HepG2 (cell line): Measurements from ENCODE around the gene THOC6. TPM values are rescaled to one million over a fixed set of nuclear protein-coding genes. Genes with fewer than 3 reads are reported as not detected.

Experiments used
- EEA1 ChIP-seq: sonication (generic); formaldehyde crosslinking; IDR thresholded peaks from 2 replicates; pipeline ENCODE4 v1.5.1; 2020; ENCODE audit warnings: mild to moderate bottlenecking, missing genetic modification reagents, borderline replicate concordance
- ELK4 ChIP-seq: sonication (generic); formaldehyde crosslinking; IDR thresholded peaks from 2 replicates; pipeline ENCODE4 v1.9.0; 2021; ENCODE audit warnings: missing genetic modification reagents, borderline replicate concordance
- GATAD2A ChIP-seq: IDR thresholded peaks from 2 replicates; pipeline ENCODE4 v1.6.1; 2016
- HMG20A ChIP-seq: IDR thresholded peaks from 2 replicates; pipeline ENCODE4 v1.6.1; 2016; ENCODE audit warnings: borderline replicate concordance
- KDM6A ChIP-seq: IDR thresholded peaks from 2 replicates; pipeline ENCODE4 v1.6.1; 2016; ENCODE audit warnings: low read depth
- KLF12 ChIP-seq: sonication (generic); formaldehyde crosslinking; IDR thresholded peaks from 2 replicates; pipeline ENCODE4 v1.4.0; 2020; ENCODE audit warnings: missing genetic modification reagents, borderline replicate concordance
- ONECUT2 ChIP-seq: sonication (generic); formaldehyde crosslinking; IDR thresholded peaks from 2 replicates; pipeline ENCODE4 v1.4.0; 2020; ENCODE audit warnings: missing genetic modification reagents
- PATZ1 ChIP-seq: sonication (generic); formaldehyde crosslinking; IDR thresholded peaks from 2 replicates; pipeline ENCODE4 v1.4.0; 2020; ENCODE audit warnings: missing genetic modification reagents
- ZBTB40 ChIP-seq, 2 experiments: fragments of 450-650 bp in 1 of 2; sonication (generic) in 1 of 2; formaldehyde crosslinking in 1 of 2; IDR thresholded peaks; 2 replicates each; pipeline versions ENCODE4 v1.6.1 to v1.8.0; 2016 to 2022; ENCODE audit warnings: antibody characterized with exemption in 1 of 2, mild to moderate bottlenecking in 1 of 2, missing genetic modification reagents in 1 of 2
- ZFP37 ChIP-seq: sonication (generic); formaldehyde crosslinking; IDR thresholded peaks from 2 replicates; pipeline ENCODE4 v1.4.0; 2020; ENCODE audit warnings: missing genetic modification reagents, borderline replicate concordance
- ZNF337 ChIP-seq: sonication (generic); formaldehyde crosslinking; IDR thresholded peaks from 2 replicates; pipeline ENCODE4 v1.5.1; 2020; ENCODE audit warnings: missing genetic modification reagents, low read depth, mild to moderate bottlenecking, borderline replicate concordance
- ZNF687 ChIP-seq: sonication (generic); formaldehyde crosslinking; IDR thresholded peaks from 2 replicates; pipeline ENCODE4 v1.5.1; 2020; ENCODE audit warnings: mild to moderate bottlenecking, missing genetic modification reagents, moderate library complexity
- polyA plus RNA-seq, 8 experiments: library from polyadenylated mRNA; depleted of rRNA in 3 of 8; stranded (reverse) in 7 of 8; unstranded in 1 of 8; fragments of >200 nt; fragmentation: Illumina TruSeq in 4 of 8; extraction: Trizol in 4 of 8; gene quantifications; 2 replicates each; pipeline versions ENCODE4 v1.2.1 to v1.2.3, GENCODE V29; 2011 to 2016; ENCODE audit warnings: low read depth in 4 of 8, missing spikeins in 1 of 8, mixed read lengths in 1 of 8; ENCODE audit not compliant: insufficient read depth in 1 of 8
- total RNA-seq, 5 experiments: library from RNA; depleted of rRNA; stranded (reverse); fragments of >200 nt; fragmentation: Illumina TruSeq; extraction: Trizol; gene quantifications; 2 replicates each; pipeline ENCODE4 v1.2.3, GENCODE V29; 2016; ENCODE audit warnings: low read depth in 1 of 5

The THOC6 gene
- total and polyA plus RNA-seq, 2 of the 13 experiments (the other 11 are each of a cell fraction or from before 2014, with no cell fraction given) = 32.1 to 37.0 TPM

DNA sequence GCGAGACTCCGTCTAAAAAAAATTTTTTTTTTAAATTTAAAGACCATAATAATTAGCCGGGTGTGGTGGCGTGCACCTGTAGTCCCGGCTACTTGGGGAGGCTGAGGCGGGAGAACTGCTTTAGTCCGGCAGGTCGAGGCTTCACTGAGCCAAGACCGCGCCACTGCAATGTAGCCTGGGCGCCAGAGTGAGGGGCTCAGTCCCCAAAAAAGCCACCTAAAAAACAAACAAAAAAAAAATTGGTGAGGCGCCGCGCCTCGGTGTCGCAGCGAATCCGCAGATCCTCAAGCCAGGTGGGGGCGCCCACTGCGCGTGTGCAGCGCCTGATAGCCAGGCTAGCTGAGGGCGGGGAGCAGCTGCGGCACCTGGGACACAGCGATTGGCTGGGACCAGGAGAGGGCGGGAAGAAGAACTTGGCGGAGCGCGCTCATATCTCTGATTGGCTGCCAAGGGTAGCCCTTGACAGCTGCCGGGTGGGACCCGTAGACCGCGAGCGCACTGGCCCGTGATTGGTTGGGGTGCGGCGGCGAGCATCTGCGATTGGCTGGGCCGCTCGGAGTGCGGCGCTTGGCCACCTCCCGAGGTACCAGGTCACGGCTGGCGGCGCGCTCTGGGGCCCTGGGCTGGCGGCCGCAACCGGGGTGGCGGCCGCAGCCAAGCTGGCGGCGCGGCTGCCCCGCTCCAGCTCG is 20.1 kb upstream of the THOC6 start (continued):
- TF ChIP-seq ZBTB40 (IDR thresholded peaks at IDR 0.05) (no peak), ZBTB40 (CRISPR knock-in tag; IDR thresholded peaks at IDR 0.05) (no peak), ZNF687 (CRISPR knock-in tag) (peak; percentile 80), ZNF337 (CRISPR knock-in tag) (no peak), ONECUT2 (CRISPR knock-in tag) (no peak), EEA1 (CRISPR knock-in tag) (no peak), KDM6A (CRISPR knock-in tag) (no peak), PATZ1 (CRISPR knock-in tag) (peak; percentile 50; the same call in 1 of the 2 replicates), GATAD2A (CRISPR knock-in tag) (peak; percentile 60), ZFP37 (CRISPR knock-in tag) (no peak), HMG20A (CRISPR knock-in tag) (no peak), ELK4 (CRISPR knock-in tag) (no peak), KLF12 (peak; percentile 69; the same call in 1 of the 2 replicates)
